ENCODE data around the gene FEZ2.

DNA sequence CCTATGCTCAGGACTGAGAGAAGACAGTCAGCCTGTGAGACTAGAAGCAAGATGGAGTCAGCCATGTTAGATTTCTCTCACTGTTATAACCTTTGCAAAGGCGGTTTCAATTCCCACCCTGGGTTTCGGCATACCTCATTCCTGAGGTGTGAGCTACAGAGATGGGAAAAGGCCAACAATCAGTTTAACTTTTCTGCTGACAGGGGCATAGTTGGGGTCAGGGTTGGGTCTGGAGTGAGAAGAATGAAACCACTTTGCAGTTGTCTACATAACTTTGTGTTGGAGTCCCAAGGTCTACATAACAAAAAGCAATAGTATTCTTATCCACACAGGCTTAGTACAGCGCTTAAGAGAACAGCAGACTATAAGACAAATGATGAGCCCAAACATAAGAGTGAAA lies 28.1 kb upstream of the FEZ2 start:
- no peak for TF ChIP-seq EP300 (IDR thresholded peaks at IDR 0.05; ENCODE audit: low read depth)
- TF ChIP-seq, protein P1, sequence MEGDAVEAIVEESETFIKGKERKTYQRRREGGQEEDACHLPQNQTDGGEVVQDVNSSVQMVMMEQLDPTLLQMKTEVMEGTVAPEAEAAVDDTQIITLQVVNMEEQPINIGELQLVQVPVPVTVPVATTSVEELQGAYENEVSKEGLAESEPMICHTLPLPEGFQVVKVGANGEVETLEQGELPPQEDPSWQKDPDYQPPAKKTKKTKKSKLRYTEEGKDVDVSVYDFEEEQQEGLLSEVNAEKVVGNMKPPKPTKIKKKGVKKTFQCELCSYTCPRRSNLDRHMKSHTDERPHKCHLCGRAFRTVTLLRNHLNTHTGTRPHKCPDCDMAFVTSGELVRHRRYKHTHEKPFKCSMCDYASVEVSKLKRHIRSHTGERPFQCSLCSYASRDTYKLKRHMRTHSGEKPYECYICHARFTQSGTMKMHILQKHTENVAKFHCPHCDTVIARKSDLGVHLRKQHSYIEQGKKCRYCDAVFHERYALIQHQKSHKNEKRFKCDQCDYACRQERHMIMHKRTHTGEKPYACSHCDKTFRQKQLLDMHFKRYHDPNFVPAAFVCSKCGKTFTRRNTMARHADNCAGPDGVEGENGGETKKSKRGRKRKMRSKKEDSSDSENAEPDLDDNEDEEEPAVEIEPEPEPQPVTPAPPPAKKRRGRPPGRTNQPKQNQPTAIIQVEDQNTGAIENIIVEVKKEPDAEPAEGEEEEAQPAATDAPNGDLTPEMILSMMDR (IDR thresholded peaks at IDR 0.05): no peak

Data from transverse colon (tissue), 3 donors.